Measurements from ENCODE around the gene BCL2L15. TPM values are rescaled to one million over a fixed set of nuclear protein-coding genes. Genes with fewer than 3 reads are reported as not detected.

Gene BCL2L15
- polyA plus RNA-seq, 1 donor (not counting 4 experiments of a cell fraction or from before 2014, with no cell fraction given) = 0.08 TPM

DNA sequence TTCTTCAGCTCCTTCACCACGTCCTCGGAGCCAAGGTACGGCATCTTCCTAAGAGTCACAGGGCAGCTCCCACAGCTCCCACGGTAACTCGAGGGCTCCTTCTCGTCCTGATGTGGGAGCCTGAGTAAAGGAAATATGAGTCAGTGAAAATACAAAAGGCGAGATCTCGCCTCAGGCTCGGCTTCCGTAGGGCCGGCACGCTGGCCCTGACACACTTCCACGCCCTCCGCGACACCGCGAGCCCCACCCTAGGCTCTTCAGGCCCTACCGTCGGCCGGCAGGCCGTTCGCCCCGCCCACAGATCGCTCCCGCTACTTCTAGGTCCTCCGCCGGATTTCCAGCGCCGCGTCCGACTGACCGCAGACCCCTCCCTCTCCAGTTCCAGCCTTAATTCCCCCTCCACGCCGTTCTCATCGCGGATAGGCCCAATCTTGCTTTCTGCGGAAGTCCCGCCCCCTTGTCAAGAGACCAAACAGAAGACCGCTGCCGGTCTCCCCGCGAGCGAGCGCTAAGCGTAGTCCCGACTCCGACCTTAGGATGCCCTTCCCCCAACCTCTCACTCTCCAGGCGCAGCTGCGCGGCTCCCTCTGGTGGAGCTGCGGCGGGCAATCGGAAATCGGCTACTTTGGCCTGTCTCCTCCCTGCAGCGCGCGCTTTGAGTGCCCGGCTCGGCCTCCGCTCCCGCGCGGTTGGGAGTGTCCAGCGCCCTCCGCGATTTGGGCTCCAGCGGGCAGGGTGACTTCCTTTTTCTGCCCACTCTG, 17.5 kb upstream of the BCL2L15 start, which contains the start of the genes AP4B1 and DCLRE1B:
TSS of gene AP4B1 (minus strand) at position 126 of the 761 bp plus-strand sequence. CDS start at position 44, 82 bp downstream.
TSS of gene DCLRE1B (plus strand) at position 653 of the 761 bp plus-strand sequence. CDS start 261 bp downstream, outside the sequence.
- peak within 1 kb of the TSS; percentile 95 for H3K4me2 ChIP-seq (ENCODE audit: control insufficient read depth, extremely low read depth, insufficient read depth, low read depth, low read length)
- no peaks in the 10 kb centered on the region for H3K27me3 ChIP-seq (ENCODE audit: control insufficient read depth, extremely low read depth, insufficient read depth, low read length)
- H3K27ac ChIP-seq (ENCODE audit: control insufficient read depth, insufficient read depth, low read length) = peak within 1 kb of the TSS; percentile 86
- H3K9ac ChIP-seq (ENCODE audit: control insufficient read depth, extremely low read depth, insufficient read depth, low read length) = peak within 1 kb of the TSS; percentile 91
- no peaks in the 10 kb centered on the region for H3K9me1 ChIP-seq (ENCODE audit: control insufficient read depth, extremely low read depth, insufficient read depth, low read length)
- DNase-seq (ENCODE audit: low read depth, low spot score) = peak; percentile 97
- peak; percentile 74 for FAIRE-seq
- H3K36me3 ChIP-seq (ENCODE audit: control insufficient read depth in 2 of 2, extremely low read depth in 1 of 2, insufficient read depth in 2 of 2, low read length in 2 of 2) = peaks cover 3 to 14% of the 10 kb centered on the region in 2 experiments
- H3K79me2 ChIP-seq (ENCODE audit: control insufficient read depth, insufficient read depth, low read length) = peaks cover 16% of the 10 kb centered on the region
- no peak for TF ChIP-seq EZH2 (IDR thresholded peaks at IDR 0.05; ENCODE audit: low read length)
- TF ChIP-seq, protein P1, sequence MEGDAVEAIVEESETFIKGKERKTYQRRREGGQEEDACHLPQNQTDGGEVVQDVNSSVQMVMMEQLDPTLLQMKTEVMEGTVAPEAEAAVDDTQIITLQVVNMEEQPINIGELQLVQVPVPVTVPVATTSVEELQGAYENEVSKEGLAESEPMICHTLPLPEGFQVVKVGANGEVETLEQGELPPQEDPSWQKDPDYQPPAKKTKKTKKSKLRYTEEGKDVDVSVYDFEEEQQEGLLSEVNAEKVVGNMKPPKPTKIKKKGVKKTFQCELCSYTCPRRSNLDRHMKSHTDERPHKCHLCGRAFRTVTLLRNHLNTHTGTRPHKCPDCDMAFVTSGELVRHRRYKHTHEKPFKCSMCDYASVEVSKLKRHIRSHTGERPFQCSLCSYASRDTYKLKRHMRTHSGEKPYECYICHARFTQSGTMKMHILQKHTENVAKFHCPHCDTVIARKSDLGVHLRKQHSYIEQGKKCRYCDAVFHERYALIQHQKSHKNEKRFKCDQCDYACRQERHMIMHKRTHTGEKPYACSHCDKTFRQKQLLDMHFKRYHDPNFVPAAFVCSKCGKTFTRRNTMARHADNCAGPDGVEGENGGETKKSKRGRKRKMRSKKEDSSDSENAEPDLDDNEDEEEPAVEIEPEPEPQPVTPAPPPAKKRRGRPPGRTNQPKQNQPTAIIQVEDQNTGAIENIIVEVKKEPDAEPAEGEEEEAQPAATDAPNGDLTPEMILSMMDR (optimal IDR thresholded peaks at IDR 0.05 in 1 of 3, IDR thresholded peaks at IDR 0.05 in 1 of 3, conservative IDR thresholded peaks at IDR 0.05 in 1 of 3; ENCODE audit: extremely low read depth in 1 of 3, insufficient read depth in 2 of 3, low read length in 3 of 3) = peak; percentile 65 to 92 (median 91)
- dilution Hi-C loops (cut with MboI; ENCODE audit: extremely low pct_ligation_motif_present, low sequenced_read_pairs) = no loop called here
- no peaks in the 10 kb centered on the region for H3K9me3 ChIP-seq (ENCODE audit: control insufficient read depth, low read depth, low read length)
- peak within 1 kb of the TSS; percentile 98 for H2AFZ ChIP-seq (ENCODE audit: control insufficient read depth, low read length)
- no peaks in the 10 kb centered on the region for H4K20me1 ChIP-seq (ENCODE audit: control insufficient read depth, extremely low read depth, insufficient read depth, low read length)
- H3K4me3 ChIP-seq (ENCODE audit: control insufficient read depth in 2 of 3, extremely low read depth in 1 of 3, insufficient read depth in 2 of 3, low read depth in 1 of 3, low read length in 3 of 3) = peak within 1 kb of the TSS; percentile 67 to 98 (median 86)
- H3K4me1 ChIP-seq (ENCODE audit: control insufficient read depth, extremely low read depth, insufficient read depth, low read length) = peaks cover 14% of the 10 kb centered on the region

- Histone ChIP-seq H3K9ac (ENCODE audit: control insufficient read depth, extremely low read depth, insufficient read depth, low read length) (peak overlapping the region; percentile 82), H2AFZ (ENCODE audit: control insufficient read depth, low read length) (peak overlapping the region; percentile 92), H3K79me2 (ENCODE audit: control insufficient read depth, insufficient read depth, low read length) (peaks cover 16% of the 10 kb centered on the region), H3K9me3 (ENCODE audit: control insufficient read depth, low read depth, low read length) (no peaks in the 10 kb centered on the region), H3K4me3 (ENCODE audit: control insufficient read depth in 2 of 3, extremely low read depth in 1 of 3, insufficient read depth in 2 of 3, low read depth in 1 of 3, low read length in 3 of 3) (peak overlapping the region; percentile 66 to 84 (median 67)), H3K9me1 (ENCODE audit: control insufficient read depth, extremely low read depth, insufficient read depth, low read length) (no peaks in the 10 kb centered on the region), H4K20me1 (ENCODE audit: control insufficient read depth, extremely low read depth, insufficient read depth, low read length) (no peaks in the 10 kb centered on the region), H3K4me1 (ENCODE audit: control insufficient read depth, extremely low read depth, insufficient read depth, low read length) (peaks cover 14% of the 10 kb centered on the region), H3K27me3 (ENCODE audit: control insufficient read depth, extremely low read depth, insufficient read depth, low read length) (no peaks in the 10 kb centered on the region), H3K27ac (ENCODE audit: control insufficient read depth, insufficient read depth, low read length) (peak overlapping the region; percentile 86), H3K4me2 (ENCODE audit: control insufficient read depth, extremely low read depth, insufficient read depth, low read depth, low read length) (peak overlapping the region; percentile 89), H3K36me3 (ENCODE audit: control insufficient read depth in 2 of 2, extremely low read depth in 1 of 2, insufficient read depth in 2 of 2, low read length in 2 of 2) (peaks cover 6 to 13% of the 10 kb centered on the region in 2 experiments)
- dilution Hi-C loops (cut with MboI; ENCODE audit: extremely low pct_ligation_motif_present, low sequenced_read_pairs) = no loop called here
- DNase-seq (ENCODE audit: low read depth, low spot score) (no peak), FAIRE-seq (no peak)
- TF ChIP-seq, protein P1 (optimal IDR thresholded peaks at IDR 0.05 in 1 of 3, IDR thresholded peaks at IDR 0.05 in 1 of 3, conservative IDR thresholded peaks at IDR 0.05 in 1 of 3; ENCODE audit: extremely low read depth in 1 of 3, insufficient read depth in 2 of 3, low read length in 3 of 3) = no peak
- no peak for TF ChIP-seq EZH2 (IDR thresholded peaks at IDR 0.05; ENCODE audit: low read length)
Observed at GRCh38 chr1:113904293-113904673, 16.9 kb upstream of the BCL2L15 start.
